ENCODE data around the gene HIPK4.
A peak's percentile ranks its signal among the peaks of the same experiment; 100 is the strongest.
"Not testable (repeated sequence)": the region's sequence is repeated elsewhere in the genome, so short reads cannot be mapped to it uniquely, and the experiment has no call there.

HIPK4 gene

DNA sequence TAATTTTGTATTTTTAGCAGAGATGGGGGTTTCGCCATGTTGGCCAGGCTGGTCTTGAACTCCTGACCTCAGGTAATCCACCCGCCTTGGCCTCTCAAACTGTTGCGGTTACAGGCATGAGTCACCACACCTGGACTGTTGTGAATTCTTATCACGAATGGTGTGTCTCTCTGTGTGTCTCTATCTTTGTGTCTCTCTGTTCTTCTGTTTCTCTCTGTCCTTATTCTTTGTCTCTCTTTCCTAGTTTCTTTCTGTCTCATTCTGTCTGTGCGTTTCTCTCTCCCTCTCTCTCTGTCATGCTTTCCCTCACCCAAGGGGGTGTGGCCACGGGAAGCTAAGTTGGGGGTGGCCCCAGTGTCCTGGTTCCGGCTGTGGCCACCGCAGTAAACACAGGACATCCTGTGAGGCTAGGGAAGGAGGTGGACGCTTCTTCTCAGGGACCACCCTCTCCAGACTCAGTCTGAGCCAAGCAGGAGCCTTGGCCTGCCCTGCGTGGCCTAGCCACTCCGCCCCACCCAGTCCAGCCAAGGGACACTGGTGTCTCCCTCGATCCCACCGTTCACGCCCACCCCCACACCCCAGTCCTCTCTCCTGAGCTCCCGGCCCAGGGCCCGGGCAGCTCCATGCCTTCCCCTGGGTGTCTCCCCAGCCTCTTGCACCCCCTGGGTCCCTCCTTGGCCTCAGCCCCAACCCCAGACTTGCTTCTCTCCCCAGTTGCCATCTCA lies 27.1 kb upstream of the HIPK4 start:
- DNase-seq = peak in 1 of 2 donors; percentile 21

DNA sequence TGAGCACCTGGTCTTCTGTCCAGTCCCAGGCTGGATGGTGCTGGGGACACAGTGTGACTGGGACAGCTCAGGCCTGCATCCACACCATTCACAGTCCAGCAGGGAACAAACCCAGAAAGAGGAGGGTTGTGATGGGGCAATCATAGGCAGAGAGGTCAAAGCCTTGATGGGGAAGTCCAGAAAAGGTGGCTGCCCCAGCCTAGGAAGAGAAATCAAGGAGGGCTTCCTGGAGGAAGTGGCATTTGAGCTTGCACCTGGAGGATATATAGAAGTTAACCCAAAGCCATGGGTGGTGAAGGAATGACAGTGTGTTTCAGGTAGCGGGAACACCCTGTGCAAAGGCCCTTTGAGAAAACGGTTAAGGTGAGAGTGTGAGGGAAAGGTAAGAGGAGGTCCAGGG lies 25.8 kb upstream of the HIPK4 start:
- no peak for DNase-seq

DNA sequence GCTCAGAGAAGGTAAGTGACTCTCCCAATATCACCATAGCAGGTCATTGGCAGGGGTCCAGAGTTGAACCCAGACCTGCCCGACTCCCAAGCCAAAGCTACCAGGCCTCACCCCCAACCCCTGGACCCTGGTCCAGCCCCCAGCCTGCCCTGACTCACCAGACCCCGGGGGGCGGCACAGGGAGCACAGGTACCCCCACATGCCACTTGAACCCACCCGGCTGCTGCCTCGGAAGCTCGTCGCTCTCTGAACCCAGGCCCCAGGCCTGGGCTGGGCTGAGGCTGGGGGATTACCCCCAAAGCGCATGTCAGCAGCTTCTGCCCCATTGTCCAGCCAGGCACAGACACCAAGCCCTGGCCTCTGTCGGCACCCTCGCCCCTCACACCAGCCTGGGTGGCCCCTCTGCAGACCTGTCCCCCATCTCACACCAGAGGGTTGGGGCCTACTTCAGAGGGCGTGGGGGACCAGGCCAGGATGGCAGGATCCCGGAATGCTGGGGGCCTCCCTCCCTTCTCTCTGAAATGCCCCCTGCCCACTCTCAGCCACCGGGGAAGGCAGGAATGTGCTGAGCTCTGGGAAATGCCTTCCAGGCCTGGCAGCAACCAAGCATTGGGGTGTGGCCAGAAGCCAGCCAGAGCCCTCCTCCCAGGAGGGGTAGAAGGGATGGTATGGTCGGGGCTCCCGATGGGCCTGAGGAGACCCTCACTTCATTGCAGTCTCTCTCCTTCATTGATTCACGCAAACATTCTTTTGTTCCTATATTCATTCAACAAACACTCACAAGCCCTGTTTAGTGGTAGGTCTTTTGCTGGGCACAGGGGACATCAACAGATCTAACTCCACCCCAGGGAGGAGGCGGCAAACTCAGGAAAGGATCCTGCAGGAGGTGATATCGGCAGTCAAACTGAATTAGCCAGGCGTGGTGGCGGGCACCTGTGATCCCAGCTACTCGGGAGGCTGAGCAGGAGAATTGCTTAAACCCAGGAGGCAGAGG lies 24.9 kb upstream of the HIPK4 start:
- no peak for DNase-seq

DNA sequence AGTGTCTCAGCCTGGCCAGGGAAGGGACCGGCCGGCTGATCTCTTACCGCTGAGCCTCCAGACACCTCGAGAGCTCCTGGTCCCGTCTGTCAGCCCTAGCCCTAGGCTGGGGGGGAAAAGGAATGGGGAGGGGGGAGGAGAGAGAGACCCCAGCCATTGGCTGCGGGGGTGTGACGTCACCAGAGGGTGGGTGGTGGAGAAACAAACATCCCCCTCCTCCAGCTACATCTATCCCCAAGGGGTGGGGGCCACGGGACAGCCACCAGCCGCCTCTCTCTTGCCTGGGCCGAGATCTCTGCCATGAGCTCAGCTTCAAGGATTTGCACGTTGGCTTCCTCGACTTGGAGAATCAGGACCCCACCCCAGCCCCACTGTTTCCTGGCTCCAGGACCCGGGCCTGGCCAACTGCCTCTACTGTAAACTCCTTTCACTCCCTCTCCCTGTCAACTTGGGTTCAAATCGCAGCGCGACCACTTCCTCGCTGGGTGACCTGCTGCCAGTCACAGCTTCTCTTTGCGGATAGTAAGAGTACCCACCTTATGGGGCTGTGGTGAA lies 23.4 kb upstream of the HIPK4 start, which contains the start of gene PRX:
PRX (minus strand) TSS at position 88 of the 555 bp plus-strand sequence. CDS start 5,446 bp downstream, outside the sequence.
- DNase-seq = no peak

DNA sequence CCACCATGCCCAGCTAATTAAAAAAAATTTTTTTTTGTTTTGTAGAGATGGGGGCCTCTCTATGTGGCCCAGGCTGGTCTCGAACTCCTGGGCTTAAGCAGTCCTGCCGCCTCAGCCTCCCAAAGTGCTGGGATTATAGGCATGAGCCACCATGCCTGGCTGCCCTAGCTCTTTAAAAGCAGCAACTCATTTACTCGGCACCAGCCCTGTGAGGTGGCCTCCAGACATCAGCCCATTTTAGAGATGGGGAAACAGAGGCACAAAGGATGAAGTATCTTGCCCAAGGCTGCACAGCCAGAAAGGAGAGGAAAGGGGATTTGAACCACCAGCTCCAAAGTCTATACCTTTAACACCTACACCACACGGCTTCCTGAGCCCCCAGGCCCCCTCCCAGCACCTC lies 22.9 kb upstream of the HIPK4 start:
- no peak for DNase-seq

DNA sequence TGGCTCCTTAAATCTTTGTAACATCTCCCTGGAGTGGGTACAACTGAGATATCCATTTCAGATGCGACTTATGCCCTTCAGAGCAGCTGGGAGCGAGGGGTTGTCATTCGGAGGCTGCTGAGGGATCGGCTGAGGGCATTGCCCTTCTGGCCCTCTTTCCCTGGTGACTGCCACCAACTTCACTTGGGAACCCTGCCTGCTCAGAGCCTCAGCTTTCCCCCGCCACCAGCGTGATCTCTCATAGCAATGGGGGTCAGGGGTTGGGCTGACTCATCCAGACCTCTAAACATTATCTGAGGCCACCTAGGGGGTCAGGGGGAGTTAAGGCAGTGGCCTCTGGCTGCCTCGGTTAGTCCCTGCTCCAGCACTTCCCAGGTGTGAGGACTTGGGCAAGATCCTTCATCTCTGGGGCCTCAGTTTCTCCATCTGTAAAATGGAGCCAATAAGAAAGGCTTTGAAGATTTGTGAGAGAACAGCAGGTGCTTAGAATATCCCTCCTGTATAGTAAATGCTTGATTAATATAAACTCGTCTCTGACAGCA lies 22.0 kb upstream of the HIPK4 start:
- DNase-seq = no peak

DNA sequence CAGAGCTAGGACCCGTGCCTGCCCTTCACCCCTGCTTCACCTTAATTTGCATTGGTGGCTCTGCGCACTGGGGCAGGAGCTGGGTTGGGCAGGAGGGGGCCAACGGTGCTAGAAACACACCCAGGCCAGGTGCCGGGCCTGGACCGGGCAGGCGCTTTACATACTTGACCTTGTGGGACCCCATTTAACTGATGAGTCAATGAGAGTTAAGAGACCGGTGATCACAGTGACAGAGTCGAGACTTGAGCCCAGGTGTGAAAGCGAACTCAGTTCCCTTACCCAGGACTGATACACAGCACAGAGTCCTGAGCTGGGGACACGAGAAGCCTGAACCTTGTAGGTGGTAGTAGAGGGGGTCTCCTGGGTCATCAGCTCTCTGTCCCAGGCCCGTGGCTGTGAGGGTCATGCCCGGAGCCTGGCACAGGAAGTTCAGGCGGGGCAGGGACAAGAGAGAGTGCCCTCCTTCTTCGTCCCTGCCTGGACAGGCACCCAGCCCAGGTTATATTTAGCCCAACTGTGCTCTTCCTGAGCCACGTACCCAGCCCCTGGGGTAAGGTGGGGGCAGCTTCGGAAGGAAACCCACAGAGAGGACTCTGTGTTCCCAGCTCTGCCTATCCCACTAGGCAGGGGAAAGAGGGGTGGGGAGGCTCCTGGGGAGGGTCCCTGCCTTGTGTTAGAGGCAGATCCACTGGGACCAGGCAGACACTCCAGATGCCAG lies 21.3 kb upstream of the HIPK4 start:
- DNase-seq = no peak

DNA sequence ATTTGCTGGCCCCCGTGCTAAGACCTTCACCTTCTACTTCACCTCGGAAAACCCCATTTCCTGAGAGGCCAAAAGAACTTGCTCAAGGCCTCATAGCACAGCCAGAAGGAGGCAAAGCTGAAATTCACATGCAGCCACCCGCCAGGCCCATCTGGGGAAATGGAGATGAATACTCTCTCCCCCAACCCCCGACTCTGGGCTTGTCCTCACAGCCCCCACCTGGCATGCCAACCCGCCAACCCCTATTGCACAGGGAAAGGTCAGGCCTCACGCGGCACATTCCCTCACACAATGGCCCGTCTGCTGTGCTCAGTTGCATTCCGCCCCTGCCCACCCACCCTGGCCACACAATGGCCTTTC lies 20.0 kb upstream of the HIPK4 start:
- DNase-seq = no peak

DNA sequence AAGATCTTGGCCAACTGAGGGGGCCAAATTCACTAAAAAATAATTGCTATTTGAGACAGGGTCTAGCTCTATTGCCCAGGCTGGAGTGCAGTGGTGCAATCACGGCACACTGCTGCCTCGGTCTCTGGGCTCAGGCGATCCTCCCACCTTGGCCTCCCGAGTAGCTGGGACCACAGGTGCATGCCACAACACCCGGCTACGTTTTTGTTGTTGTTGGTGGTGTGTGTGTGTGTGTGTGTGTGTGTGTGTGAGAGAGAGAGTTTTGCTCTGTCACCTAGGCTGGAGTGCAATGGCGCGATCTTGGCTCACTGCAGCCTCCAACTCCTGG lies 18.6 kb upstream of the HIPK4 start:
- DNase-seq = not testable (repeated sequence)

DNA sequence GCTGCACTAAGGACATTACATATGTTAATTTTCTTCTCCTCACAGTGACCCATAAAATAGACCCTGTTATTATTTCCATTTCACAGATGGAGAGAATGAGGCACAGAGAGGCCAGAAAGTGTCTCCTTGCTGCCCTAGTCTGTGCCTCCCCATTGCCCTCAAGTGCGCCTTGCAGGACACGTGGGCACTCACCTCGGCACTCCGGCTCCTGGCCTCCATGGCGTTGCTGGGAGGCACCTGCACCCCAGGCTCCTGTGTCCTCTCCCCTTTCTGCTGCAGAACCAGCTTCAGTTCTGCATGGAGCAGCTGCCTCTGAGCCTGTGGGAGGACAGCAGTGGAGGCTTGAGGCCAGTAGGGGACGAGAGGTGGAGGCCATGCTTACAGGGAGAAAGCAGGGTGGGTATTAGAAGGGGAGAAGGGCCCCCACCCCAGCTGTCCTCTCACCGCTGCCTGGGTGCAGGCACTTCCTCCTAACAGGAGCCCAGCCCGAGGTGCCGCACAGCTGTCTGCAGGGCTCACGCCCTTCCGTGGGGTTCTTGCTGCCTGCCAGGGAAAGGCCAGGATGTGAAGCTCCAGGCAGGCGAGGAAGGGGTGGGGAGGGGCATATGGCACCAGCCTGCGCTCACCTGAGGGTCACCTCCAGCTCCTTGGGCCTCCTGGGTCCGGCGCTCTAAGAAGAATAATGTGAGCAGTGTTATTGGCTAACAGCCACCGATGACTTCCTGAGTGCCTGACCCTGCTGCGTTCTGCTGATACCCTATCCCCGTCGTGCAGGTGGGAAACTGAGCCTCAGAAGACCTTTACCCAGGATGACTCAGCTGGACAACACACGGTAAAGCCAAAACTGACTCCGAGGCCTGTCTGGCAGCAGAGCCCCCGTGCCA lies 18.0 kb upstream of the HIPK4 start:
- DNase-seq = peak in 1 of 2 donors; percentile 14

DNA sequence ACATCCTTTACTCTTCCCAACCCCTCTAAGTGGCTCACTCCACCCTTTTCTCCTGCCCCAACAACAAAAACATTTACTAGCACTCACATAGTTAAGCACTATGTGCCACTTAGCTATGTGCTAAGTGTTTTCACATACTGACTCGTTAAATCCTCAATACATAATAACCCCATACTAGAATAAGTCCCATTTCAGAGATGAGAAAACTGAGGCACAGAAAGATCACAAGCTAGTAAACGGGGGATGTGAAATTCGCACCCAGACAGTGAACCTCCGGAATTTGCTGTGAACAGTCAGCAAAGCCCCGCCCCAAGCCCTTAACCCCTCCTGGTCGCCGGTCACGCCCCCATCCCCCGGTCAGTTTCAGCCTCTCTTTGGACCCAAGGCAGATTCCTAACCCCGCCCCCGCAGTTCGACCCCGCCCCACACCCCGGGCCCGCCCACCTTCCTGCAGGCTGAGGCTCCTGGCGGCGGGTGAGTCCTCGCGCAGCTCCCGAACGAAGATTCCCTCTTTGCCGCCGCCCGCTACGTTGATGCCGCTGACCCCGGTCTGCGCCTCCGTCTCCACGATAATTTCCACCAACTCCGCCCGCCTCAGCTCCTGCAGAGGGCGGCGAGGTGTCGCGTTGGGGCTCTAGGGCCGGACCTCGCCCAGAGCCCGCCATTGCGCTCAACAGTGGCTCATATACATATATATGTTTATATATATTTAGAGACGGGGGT lies 13.4 kb upstream of the HIPK4 start:
- peak; percentile 85 to 87 for DNase-seq

DNA sequence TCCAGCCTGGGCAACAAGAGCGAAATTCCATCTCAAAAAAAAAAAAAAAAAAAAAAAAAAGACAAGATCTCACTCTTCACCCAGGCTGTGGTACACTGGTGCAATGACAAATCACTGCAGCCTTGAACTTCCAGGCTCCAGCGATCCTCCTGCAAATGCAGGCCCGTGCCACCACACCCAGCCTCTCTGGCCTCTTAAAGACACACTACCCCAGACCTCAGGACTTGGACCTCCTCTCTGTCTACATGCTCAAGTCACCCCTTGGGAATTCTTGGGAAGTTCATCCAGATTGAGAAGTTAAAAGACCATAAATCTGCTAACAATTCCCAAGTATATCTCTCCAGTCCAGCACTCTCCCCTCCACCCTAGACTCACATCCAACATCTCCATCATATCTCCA lies 10.6 kb upstream of the HIPK4 start:
- DNase-seq = no peak

DNA sequence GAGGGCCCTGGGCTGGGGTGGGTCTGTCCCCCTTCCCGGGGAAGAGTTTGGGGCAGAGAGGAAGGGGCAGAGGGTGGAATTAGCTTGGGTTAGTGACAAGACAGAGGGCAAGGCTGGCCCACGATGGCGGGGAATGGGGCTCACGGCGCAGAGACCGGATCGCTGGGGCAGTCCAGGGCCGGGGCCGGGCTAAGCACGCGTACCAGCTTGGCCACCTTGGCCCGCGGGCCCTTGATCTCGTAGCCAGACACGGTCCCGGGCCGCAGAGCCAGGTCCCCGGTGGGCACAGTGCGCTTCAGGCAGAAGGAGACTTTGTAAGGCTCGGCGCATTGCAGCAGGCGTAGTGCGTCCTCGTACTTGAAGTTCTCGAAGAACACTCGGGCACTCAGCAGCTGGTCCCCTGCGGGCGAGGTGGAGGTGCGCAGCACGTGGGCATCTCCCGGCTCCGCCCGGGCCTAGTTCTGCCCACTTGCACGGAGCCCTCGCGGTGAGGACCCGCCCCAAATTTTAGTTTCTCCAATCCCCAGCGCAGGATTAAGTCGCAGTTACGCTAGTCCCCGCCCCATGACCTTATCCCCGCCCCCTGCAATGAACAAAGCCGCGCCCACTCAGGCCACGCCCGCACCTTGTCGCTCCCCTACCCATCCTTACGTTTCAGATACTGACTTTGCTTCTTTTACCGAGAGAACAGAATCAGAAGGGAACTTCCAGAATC lies 8.6 kb upstream of the HIPK4 start:
- peak; percentile 79 to 81 for DNase-seq

DNA sequence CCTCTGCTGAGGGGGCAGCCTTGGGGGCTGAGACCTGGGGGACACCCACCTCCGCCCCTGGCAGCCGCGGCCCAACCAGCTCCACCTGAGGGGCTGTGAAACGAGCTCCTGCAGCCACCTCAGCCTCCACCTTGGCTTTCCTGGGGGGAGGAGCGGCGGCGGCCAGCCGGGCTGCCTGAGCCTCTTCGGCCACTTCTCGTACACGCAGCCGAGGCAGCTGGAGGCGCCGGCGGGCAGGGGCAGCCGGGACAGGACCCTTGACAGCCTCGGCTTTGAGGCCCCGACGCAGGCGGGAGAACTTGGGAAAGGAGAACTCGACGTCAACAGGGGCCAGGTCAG lies 7.6 kb upstream of the HIPK4 start:
- no peak for DNase-seq

DNA sequence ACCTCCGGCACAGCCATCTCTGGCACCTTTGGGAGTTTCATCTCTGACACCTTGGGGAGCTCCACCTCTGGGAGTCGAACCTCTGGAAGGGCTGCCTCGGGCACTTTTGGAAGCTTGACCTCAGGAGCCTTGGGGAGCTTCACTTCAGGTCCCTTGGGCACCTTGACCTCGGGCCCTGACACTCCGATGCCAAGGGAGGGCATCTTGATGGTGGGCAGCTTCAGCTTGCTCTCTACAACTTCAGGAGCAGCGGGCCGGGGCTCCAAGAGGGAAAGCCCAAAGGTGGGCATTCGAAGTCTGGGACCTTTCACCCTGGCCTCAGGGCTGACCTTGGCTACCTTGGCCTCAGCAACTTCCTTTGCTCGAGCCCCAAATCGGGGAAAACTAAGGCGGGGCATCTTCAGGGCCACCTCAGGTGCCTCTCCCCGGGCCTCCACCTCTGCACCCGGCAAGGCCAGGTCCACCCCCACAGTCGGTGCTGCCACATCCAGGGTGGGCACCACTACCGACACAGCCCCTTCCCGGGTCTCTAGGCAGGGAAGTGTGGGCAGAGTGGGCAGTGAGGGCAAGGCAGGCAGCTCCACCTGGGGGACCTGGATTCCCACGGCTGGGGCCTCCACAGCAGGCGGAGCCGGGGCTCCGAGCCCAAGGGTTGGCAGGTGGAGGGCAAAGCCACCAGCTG lies 7.0 kb upstream of the HIPK4 start:
- no peak for DNase-seq

DNA sequence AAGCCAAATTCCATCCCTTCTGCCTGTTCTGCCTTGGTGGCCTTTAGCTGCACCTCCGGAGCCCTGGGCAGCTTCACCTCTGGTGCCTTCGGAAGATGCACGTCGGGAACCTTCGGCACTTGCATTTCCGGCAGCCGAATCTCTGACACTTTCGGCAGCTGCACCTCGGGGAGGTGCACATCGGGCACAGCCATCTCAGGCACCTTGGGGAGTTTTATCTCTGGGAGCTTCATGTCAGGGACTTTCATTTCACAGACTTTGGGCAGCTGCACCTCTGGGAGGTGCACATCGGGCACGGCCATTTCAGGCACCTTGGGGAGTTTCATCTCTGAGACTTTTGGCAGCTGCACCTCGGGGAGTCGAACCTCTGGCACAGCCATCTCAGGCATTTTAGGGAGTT lies 6.0 kb upstream of the HIPK4 start:
- no peak for DNase-seq

DNA sequence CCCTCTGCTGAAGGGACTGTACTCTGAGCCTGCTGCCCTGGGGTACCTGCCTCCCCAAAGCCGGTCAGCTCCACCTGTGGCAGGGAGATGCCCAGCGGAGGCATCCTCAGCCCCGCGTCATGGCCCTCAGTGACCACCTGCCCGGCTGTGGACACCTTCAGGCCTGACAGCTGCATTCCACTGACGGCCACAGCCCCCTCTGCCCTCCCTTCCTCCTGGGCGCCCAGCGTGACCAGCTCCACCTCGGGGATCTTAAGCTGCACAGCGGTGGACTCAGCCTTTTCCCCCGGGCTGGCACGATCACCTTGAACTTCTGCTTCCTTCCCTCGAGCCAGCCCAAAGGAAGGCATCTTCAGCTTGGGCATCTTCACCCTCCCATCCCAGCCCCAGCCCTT lies 4.8 kb upstream of the HIPK4 start:
- no peak for DNase-seq

DNA sequence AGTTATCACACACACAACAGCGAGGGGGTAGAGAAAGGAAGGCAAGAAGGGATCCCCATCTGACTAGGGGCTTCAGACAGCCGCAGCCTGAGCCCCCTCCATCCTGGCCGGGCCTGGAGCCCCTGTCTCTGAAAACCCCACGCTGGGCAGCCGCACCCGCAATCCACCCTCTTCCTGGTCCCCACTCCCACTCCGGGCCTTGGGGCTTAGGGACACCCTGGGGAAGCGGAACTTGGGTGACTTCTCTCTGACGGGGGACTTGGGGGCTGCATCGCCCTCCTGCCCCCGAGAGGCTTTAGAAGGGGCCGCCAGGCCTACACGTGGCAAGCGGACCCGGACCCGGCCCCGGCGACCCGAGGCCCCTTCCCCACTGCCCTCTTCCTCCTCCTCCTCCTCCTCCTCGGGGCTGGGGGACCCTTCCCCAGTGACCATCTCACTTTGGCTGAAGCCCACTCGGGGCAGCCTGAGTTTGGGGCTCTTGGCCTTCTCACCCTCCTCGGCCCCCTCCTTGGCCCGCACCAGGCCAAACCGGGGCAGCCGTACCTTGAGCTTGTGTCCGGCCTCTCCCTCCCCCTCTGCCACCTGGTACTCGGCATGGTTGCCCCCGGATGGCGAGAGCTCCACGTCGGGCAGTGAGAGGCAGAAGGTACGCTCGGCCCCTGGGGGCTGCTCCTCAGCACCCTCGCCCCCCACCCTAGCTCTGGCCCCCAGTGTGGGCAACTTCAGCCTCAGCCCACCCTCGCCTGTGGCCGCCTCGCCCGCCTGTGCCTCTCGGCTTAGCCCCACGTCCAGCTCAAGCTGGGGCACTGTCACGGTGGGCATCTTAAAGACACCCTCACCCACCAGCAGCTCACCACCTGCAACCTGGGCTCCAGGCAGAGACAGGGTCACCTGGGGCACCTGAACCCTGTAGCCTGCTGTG lies 4.2 kb upstream of the HIPK4 start:
- DNase-seq = no peak

Measured in CD4-positive, alpha-beta T cell treated with Interleukin-1 beta for 1 hour (primary cell).